Measurements from ENCODE around the gene ABHD17C. TPM values are rescaled to one million over a fixed set of nuclear protein-coding genes. Genes with fewer than 3 reads are reported as not detected.

ABHD17C gene
- total and polyA plus RNA-seq, 2 donors from 2014 or later = 18.8 to 20.6 TPM

GRCh38 chr15:80710635-80711554 is 15.8 kb downstream of the ABHD17C start:
- no peak overlapping the region for H3K4me3 ChIP-seq (ENCODE audit: low read length in 3 of 3)
- no peaks in the 10 kb centered on the region for H3K9me3 ChIP-seq (ENCODE audit: control insufficient read depth in 2 of 3, insufficient read depth in 1 of 3, low read length in 3 of 3)
- H3K9ac ChIP-seq (ENCODE audit: low read length in 3 of 3) = no peak overlapping the region
- TF ChIP-seq CTCF (IDR thresholded peaks at IDR 0.05; ENCODE audit: borderline replicate concordance, extremely low read depth, insufficient read depth) = no peak
- FAIRE-seq = no peak
- no peak overlapping the region for H3K27ac ChIP-seq (ENCODE audit: low read depth in 2 of 2, low read length in 2 of 2)
- peaks cover 0 to 2% (median 0%) of the 10 kb centered on the region in 3 donors for H3K4me1 ChIP-seq (ENCODE audit: control insufficient read depth in 2 of 3, insufficient read depth in 2 of 3, low read depth in 1 of 3, low read length in 3 of 3)
- no peaks in the 10 kb centered on the region for H3K36me3 ChIP-seq (ENCODE audit: control insufficient read depth in 2 of 3, insufficient read depth in 3 of 3, low read length in 3 of 3)
- intact Hi-C loops (cut with DNase I) = no loop called here
- DNase-seq = no peak
- H3K27me3 ChIP-seq (ENCODE audit: control insufficient read depth, insufficient read depth, low read length) = no peaks in the 10 kb centered on the region

- no peak overlapping the region for H3K9ac ChIP-seq (ENCODE audit: low read length in 3 of 3)
- no peaks in the 10 kb centered on the region for H3K4me1 ChIP-seq (ENCODE audit: control insufficient read depth in 2 of 3, insufficient read depth in 2 of 3, low read depth in 1 of 3, low read length in 3 of 3)
- no peak for DNase-seq
- TF ChIP-seq CTCF (IDR thresholded peaks at IDR 0.05; ENCODE audit: borderline replicate concordance, extremely low read depth, insufficient read depth) = no peak
- H3K27ac ChIP-seq (ENCODE audit: low read depth in 2 of 2, low read length in 2 of 2) = no peak overlapping the region
- intact Hi-C loops (cut with DNase I) = no loop called here
- no peaks in the 10 kb centered on the region for H3K36me3 ChIP-seq (ENCODE audit: control insufficient read depth in 2 of 3, insufficient read depth in 3 of 3, low read length in 3 of 3)
- no peak for FAIRE-seq
- no peaks in the 10 kb centered on the region for H3K9me3 ChIP-seq (ENCODE audit: control insufficient read depth in 2 of 3, insufficient read depth in 1 of 3, low read length in 3 of 3)
- no peaks in the 10 kb centered on the region for H3K27me3 ChIP-seq (ENCODE audit: control insufficient read depth, insufficient read depth, low read length)
- H3K4me3 ChIP-seq (ENCODE audit: low read length in 3 of 3) = no peak overlapping the region
Observed at GRCh38 chr15:80711886-80712285, 16.8 kb downstream of the ABHD17C start.

GRCh38 chr15:80712956-80713355 is 17.8 kb downstream of the ABHD17C start:
- intact Hi-C loops (cut with DNase I) = no loop called here
- no peak for TF ChIP-seq CTCF (IDR thresholded peaks at IDR 0.05; ENCODE audit: borderline replicate concordance, extremely low read depth, insufficient read depth)
- H3K27ac ChIP-seq (ENCODE audit: low read depth in 2 of 2, low read length in 2 of 2) = no peak overlapping the region
- no peak for FAIRE-seq
- no peak overlapping the region for H3K9ac ChIP-seq (ENCODE audit: low read length in 3 of 3)
- no peaks in the 10 kb centered on the region for H3K27me3 ChIP-seq (ENCODE audit: control insufficient read depth, insufficient read depth, low read length)
- DNase-seq = no peak
- no peak overlapping the region for H3K4me3 ChIP-seq (ENCODE audit: low read length in 3 of 3)
- H3K36me3 ChIP-seq (ENCODE audit: control insufficient read depth in 2 of 3, insufficient read depth in 3 of 3, low read length in 3 of 3) = no peaks in the 10 kb centered on the region
- H3K4me1 ChIP-seq (ENCODE audit: control insufficient read depth in 2 of 3, insufficient read depth in 2 of 3, low read depth in 1 of 3, low read length in 3 of 3) = no peaks in the 10 kb centered on the region
- H3K9me3 ChIP-seq (ENCODE audit: control insufficient read depth in 2 of 3, insufficient read depth in 1 of 3, low read length in 3 of 3) = no peaks in the 10 kb centered on the region

Measured in kidney (tissue), 14 donors.